Skeletal muscle tissue (tissue), 5 donors: ENCODE measurements around the gene MATN1. TPM values are rescaled to one million over a fixed set of nuclear protein-coding genes. Genes with fewer than 3 reads are reported as not detected.

ENCODE experiments used
- H3K27ac ChIP-seq: one replicate; pipeline ENCODE4 v1.7.0; 2013; ENCODE audit warnings: mild to moderate bottlenecking, low read depth, low read length, inconsistent platforms
- H3K27me3 ChIP-seq, 3 donors: one replicate each; pipeline ENCODE4 v1.7.0; 2013; ENCODE audit warnings: low read length in 3 of 3; ENCODE audit not compliant: control insufficient read depth in 3 of 3, insufficient read depth in 3 of 3
- H3K36me3 ChIP-seq, 3 donors: one replicate each; pipeline ENCODE4 v1.7.0; 2013; ENCODE audit warnings: low read length in 3 of 3; ENCODE audit not compliant: control insufficient read depth in 3 of 3, insufficient read depth in 3 of 3
- H3K4me1 ChIP-seq, 3 donors: one replicate each; pipeline ENCODE4 v1.7.0; 2013; ENCODE audit warnings: low read length in 3 of 3, mild to moderate bottlenecking in 3 of 3; ENCODE audit not compliant: control insufficient read depth in 3 of 3, insufficient read depth in 3 of 3
- H3K4me3 ChIP-seq, 3 donors: one replicate each; pipeline ENCODE4 v1.7.0; 2013; ENCODE audit warnings: low read length in 3 of 3
- H3K9ac ChIP-seq, 3 donors: one replicate each; pipeline ENCODE4 v1.7.0; 2013; ENCODE audit warnings: low read length in 3 of 3, mild to moderate bottlenecking in 3 of 3, moderate library complexity in 2 of 3, low read depth in 1 of 3
- H3K9me3 ChIP-seq, 3 donors: one replicate each; pipeline ENCODE4 v1.7.0; 2013; ENCODE audit warnings: low read length in 3 of 3; ENCODE audit not compliant: control insufficient read depth in 3 of 3
- small RNA-seq: library from RNA; depleted of rRNA; stranded (forward); fragments of <200 nt; gene quantifications from one replicate; pipeline ENCODE3, GENCODE V24; 2014
- total RNA-seq: library from RNA; depleted of rRNA; stranded (reverse); fragments of >200 nt; gene quantifications from one replicate; pipeline ENCODE4 v1.2.3, GENCODE V29; 2014
- donor health status: Osteomylitis.

The MATN1 gene
- total RNA-seq, 1 donor from 2014 or later: 1.6 TPM

DNA sequence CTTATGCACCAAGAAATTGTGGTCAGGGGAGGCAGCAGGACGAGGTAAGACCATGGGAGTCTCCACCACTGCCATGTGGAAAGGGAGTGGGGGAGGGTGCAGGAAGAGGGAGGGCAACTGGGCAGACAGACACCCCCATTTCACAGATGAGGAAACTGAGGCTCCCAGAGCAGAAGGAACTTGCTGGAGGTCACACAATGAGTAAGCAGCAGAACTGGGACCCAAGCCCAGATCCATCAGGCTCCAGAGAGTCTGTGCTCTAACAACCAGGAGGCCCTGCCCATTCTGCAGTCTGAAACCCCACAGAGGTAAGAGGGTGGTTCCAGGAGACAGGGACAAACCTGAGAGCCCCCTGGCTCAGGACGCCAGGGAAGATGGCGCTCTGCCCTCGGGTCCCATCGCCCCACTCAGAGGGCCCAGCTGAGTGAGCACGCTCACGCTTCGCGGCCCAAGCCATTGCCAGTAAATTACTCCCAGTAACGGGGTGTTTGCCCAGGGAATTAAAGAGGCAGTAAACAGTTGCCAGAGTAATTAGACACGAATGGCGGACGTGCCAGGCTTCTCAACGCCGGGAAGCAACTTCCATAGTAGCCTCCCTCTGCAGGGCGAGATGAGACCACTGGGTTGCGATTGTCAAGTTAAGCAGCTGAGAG lies 59.2 kb downstream of the MATN1 start:
- no peaks in the 10 kb centered on the region for H3K36me3 ChIP-seq
- H3K27me3 ChIP-seq: peaks cover 0 to 9% (median 3%) of the 10 kb centered on the region in 3 donors
- no peak overlapping the region for H3K27ac ChIP-seq
- H3K4me3 ChIP-seq: no peak overlapping the region
- no peak overlapping the region for H3K9ac ChIP-seq
- no peaks in the 10 kb centered on the region for H3K9me3 ChIP-seq
- H3K4me1 ChIP-seq: peaks cover 0 to 8% (median 2%) of the 10 kb centered on the region in 3 donors

DNA sequence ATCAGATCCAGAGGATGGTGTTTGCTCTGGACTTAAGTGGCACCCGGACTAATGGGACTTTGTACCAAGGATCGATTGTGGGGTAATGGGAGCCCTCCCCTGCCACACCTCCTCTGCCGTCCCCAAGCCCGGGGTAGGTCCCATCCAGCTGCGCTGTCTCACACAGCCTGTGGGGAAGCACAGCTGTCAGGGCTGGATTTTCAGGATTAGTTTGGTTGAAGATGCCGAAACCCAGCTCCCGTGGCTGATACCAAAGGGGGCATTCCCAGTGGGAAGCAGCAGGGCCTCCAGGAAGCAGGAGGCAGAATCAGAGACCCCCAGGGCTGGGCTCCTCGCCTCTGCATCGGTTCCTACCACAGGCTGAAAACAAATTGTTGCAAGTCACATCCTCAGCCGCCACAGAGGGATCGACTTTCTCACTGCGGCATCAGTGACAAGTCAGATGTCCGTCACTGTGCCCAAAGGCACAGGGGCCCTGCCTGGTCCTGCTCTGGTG lies 59.7 kb downstream of the MATN1 start:
- Histone ChIP-seq H3K27me3 (peaks cover 0 to 13% (median 7%) of the 10 kb centered on the region in 3 donors), H3K9me3 (no peaks in the 10 kb centered on the region), H3K4me3 (no peak overlapping the region), H3K27ac (no peak overlapping the region), H3K4me1 (peaks cover 0 to 8% (median 2%) of the 10 kb centered on the region in 3 donors), H3K9ac (no peak overlapping the region), H3K36me3 (no peaks in the 10 kb centered on the region)

DNA sequence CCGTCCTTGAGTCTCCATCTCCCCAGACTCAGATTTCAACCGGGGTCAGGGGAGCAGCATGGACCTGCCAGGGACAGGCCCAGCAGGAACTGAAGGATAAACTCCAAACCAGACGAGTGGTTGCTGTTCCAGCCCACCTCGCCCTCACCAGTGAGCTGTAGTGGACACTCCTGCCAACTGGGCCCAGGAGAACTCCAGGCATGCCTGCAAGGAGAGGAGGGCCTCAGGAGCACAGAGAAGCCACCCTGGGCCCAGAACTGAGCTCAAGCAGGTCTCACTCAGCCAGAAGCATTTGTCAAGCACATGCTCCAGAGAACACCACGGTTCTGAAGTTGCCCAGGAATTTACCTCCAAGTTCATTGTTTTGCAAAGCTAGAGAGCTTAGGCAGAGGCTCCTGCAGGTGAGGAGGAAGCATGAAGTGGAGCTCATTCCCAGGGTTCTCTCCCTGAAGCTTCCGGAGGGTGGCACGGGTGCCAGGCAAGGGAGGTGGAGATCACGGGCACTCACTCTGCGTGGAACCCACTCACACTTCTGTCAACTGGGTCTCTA lies 61.0 kb downstream of the MATN1 start:
- Histone ChIP-seq H3K36me3 (no peaks in the 10 kb centered on the region), H3K27ac (no peak overlapping the region), H3K9me3 (no peaks in the 10 kb centered on the region), H3K9ac (no peak overlapping the region), H3K27me3 (peaks cover 0 to 15% (median 11%) of the 10 kb centered on the region in 3 donors), H3K4me1 (peaks cover 0 to 8% (median 2%) of the 10 kb centered on the region in 3 donors), H3K4me3 (no peak overlapping the region)

DNA sequence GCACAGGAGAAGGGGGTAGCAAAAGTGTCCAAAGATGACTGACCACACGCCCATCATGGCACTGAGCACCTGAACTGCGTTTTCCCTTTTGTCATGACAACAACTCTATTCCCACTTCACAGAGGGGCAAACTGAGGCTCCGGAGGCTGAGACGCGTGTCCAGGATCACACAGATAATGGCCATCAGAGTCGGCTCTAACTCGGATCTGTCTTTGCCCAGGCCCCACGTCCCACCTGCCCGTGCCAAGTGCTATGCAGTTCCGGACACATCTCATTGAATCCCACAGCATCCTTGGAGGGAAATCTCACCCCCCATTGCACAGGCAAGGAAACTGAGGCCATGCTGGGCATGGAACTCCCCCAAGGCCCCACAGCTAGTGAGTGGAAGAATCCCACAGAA lies 62.1 kb downstream of the MATN1 start:
- Histone ChIP-seq H3K4me1 (peaks cover 0 to 8% (median 2%) of the 10 kb centered on the region in 3 donors), H3K9me3 (no peaks in the 10 kb centered on the region), H3K27me3 (peaks cover 1 to 19% (median 16%) of the 10 kb centered on the region in 3 donors), H3K9ac (no peak overlapping the region), H3K27ac (no peak overlapping the region), H3K36me3 (no peaks in the 10 kb centered on the region), H3K4me3 (no peak overlapping the region)

Small RNA genes lying within 50 kb of the gene (small RNA-seq; reads per million reads assigned to genes)
- not detected for gene MIR4420

Other genes starting within 250 kb of the MATN1 start
- 7.3 TPM for gene LAPTM5, start 34.2 kb upstream of the MATN1 start, total RNA-seq
- 8.9 TPM for gene SDC3, start 185.2 kb upstream of the MATN1 start, total RNA-seq